Activated naive CD8-positive, alpha-beta T cell treated with anti-CD3 and anti-CD28 coated beads for 36 hours (primary cell): ENCODE measurements around the gene ST6GALNAC2. TPM values are rescaled to one million over a fixed set of nuclear protein-coding genes. Genes with fewer than 3 reads are reported as not detected.
A peak's percentile ranks its signal among the peaks of the same experiment; 100 is the strongest.
"Not testable (repeated sequence)": the region's sequence is repeated elsewhere in the genome, so short reads cannot be mapped to it uniquely, and the experiment has no call there.

ENCODE experiments used
- DNase-seq: peaks from one replicate; pipeline ENCODE4 v3.0.0; 2021
- H3K27ac Mint-ChIP-seq: one replicate; pipeline ENCODE4 v1.8.0; 2022; ENCODE audit warnings: mild to moderate bottlenecking, moderate library complexity, mixed read lengths
- H3K27me3 Mint-ChIP-seq: one replicate; pipeline ENCODE4 v1.8.0; 2022; ENCODE audit warnings: mild to moderate bottlenecking, mixed read lengths
- H3K36me3 Mint-ChIP-seq: one replicate; pipeline ENCODE4 v1.8.0; 2021; ENCODE audit warnings: mild to moderate bottlenecking, mixed read lengths
- H3K4me1 Mint-ChIP-seq: one replicate; pipeline ENCODE4 v1.8.0; 2021; ENCODE audit warnings: mixed read lengths
- H3K4me3 Mint-ChIP-seq: one replicate; pipeline ENCODE4 v1.8.0; 2022; ENCODE audit warnings: mild to moderate bottlenecking, moderate library complexity, mixed read lengths
- H3K9me3 Mint-ChIP-seq: one replicate; pipeline ENCODE4 v1.8.0; 2022; ENCODE audit warnings: mixed read lengths
- total RNA-seq, 2 experiments: library from RNA; stranded (reverse); gene quantifications; one replicate each; pipeline ENCODE4 v1.2.3, GENCODE V29; 2021

The ST6GALNAC2 gene
- total RNA-seq, 2 experiments from 2014 or later = not detected

GRCh38 chr17:76528156-76528527 is 57.5 kb downstream of the ST6GALNAC2 start:
- H3K36me3 Mint-ChIP-seq = no peaks in the 10 kb centered on the region
- peaks cover 26% of the 10 kb centered on the region for H3K4me1 Mint-ChIP-seq
- peak overlapping the region; percentile 72 for H3K27ac Mint-ChIP-seq
- no peaks in the 10 kb centered on the region for H3K27me3 Mint-ChIP-seq
- peak overlapping the region; percentile 63 for H3K4me3 Mint-ChIP-seq
- no peak for DNase-seq
- H3K9me3 Mint-ChIP-seq = no peaks in the 10 kb centered on the region

DNA sequence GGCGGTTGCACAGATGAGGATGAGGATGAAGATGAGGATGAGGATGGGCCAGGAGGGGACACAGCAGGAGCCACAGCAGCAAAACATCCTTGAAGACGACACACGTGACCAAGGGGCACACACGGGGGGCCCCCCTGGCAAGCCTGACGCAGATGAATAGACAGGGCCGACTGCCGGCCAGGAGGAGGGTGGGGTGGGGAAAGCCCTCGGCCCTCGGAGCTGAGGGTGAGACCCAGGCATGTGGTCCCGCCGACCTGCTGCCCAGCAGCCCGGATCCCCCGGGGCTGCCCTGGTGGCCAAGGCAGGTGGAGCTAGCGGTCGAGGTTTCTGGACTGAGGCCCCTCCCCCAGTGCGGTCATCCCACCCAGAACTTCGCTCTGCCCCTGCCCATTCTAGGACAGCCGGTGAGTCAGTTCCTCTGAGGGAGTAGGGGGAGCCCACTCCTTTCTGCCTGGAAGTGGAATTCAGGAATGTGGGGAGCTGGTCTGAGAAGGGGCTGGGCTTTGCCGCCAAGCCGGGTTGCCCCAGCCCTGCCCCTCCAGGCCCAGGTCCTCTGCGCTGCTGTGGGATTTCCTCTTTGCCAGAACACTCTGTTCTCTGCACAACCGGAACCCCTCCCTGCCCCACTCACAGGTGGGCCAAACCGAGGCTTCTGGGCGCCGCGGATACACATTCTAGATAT is 58.1 kb downstream of the ST6GALNAC2 start:
- H3K4me1 Mint-ChIP-seq = peaks cover 27% of the 10 kb centered on the region
- H3K9me3 Mint-ChIP-seq = no peaks in the 10 kb centered on the region
- peak; percentile 46 for DNase-seq
- H3K27me3 Mint-ChIP-seq = no peaks in the 10 kb centered on the region
- peak overlapping the region; percentile 2 for H3K27ac Mint-ChIP-seq
- peak overlapping the region; percentile 57 for H3K4me3 Mint-ChIP-seq
- H3K36me3 Mint-ChIP-seq = no peaks in the 10 kb centered on the region

- not testable (repeated sequence) for H3K27me3 Mint-ChIP-seq, H3K9me3 Mint-ChIP-seq, H3K36me3 Mint-ChIP-seq, DNase-seq
- Mint-ChIP-seq H3K27ac (peak overlapping the region; percentile 2), H3K4me1 (peaks cover 27% of the 10 kb centered on the region), H3K4me3 (peak overlapping the region; percentile 0)
Measured at GRCh38 chr17:76527016-76527415, 58.6 kb downstream of the ST6GALNAC2 start.

GRCh38 chr17:76525513-76525833 is 60.2 kb downstream of the ST6GALNAC2 start:
- H3K4me3 Mint-ChIP-seq, H3K27ac Mint-ChIP-seq, H3K27me3 Mint-ChIP-seq, DNase-seq, H3K9me3 Mint-ChIP-seq, H3K36me3 Mint-ChIP-seq: not testable (repeated sequence)
- H3K4me1 Mint-ChIP-seq = peaks cover 23% of the 10 kb centered on the region

GRCh38 chr17:76524598-76525512 is 60.8 kb downstream of the ST6GALNAC2 start:
- H3K36me3 Mint-ChIP-seq = no peaks in the 10 kb centered on the region
- peaks cover 18% of the 10 kb centered on the region for H3K4me1 Mint-ChIP-seq
- H3K27ac Mint-ChIP-seq = no peak overlapping the region
- H3K27me3 Mint-ChIP-seq = no peaks in the 10 kb centered on the region
- H3K9me3 Mint-ChIP-seq = no peaks in the 10 kb centered on the region
- H3K4me3 Mint-ChIP-seq = no peak overlapping the region
- no peak for DNase-seq

GRCh38 chr17:76523084-76524037 is 62.3 kb downstream of the ST6GALNAC2 start:
- H3K4me3 Mint-ChIP-seq = no peak overlapping the region
- H3K4me1 Mint-ChIP-seq = peaks cover 16% of the 10 kb centered on the region
- no peaks in the 10 kb centered on the region for H3K36me3 Mint-ChIP-seq
- no peaks in the 10 kb centered on the region for H3K27me3 Mint-ChIP-seq
- DNase-seq = peak; percentile 83
- no peaks in the 10 kb centered on the region for H3K9me3 Mint-ChIP-seq
- no peak overlapping the region for H3K27ac Mint-ChIP-seq

- H3K9me3 Mint-ChIP-seq, DNase-seq, H3K4me3 Mint-ChIP-seq, H3K27ac Mint-ChIP-seq, H3K27me3 Mint-ChIP-seq, H3K36me3 Mint-ChIP-seq: not testable (repeated sequence)
- peaks cover 14% of the 10 kb centered on the region for H3K4me1 Mint-ChIP-seq
Measured at GRCh38 chr17:76521683-76522082, 64.0 kb downstream of the ST6GALNAC2 start.

DNA sequence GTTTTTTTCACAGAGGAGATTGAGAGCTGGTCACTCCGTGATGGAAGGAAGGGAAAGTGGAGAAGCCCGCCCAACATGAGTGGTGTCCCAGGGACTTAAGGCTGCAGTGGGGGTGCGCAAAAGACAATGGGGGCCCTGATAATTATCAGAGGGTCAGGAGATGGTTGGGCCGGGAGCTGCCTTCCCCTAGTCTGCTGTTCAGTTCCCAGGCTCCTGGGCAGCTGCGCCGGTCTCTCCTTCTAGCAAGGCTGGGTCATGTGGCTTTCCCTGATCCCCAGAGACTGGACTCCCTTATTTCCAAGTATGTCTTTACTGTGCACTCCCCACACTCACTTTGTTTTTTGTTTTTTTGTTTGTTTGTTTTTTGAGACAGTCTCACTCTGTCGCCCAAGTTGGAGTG is 64.4 kb downstream of the ST6GALNAC2 start:
- Mint-ChIP-seq H3K4me3 (no peak overlapping the region), H3K9me3 (no peaks in the 10 kb centered on the region), H3K27me3 (no peaks in the 10 kb centered on the region), H3K4me1 (peaks cover 17% of the 10 kb centered on the region), H3K27ac (no peak overlapping the region), H3K36me3 (no peaks in the 10 kb centered on the region)
- no peak for DNase-seq

DNA sequence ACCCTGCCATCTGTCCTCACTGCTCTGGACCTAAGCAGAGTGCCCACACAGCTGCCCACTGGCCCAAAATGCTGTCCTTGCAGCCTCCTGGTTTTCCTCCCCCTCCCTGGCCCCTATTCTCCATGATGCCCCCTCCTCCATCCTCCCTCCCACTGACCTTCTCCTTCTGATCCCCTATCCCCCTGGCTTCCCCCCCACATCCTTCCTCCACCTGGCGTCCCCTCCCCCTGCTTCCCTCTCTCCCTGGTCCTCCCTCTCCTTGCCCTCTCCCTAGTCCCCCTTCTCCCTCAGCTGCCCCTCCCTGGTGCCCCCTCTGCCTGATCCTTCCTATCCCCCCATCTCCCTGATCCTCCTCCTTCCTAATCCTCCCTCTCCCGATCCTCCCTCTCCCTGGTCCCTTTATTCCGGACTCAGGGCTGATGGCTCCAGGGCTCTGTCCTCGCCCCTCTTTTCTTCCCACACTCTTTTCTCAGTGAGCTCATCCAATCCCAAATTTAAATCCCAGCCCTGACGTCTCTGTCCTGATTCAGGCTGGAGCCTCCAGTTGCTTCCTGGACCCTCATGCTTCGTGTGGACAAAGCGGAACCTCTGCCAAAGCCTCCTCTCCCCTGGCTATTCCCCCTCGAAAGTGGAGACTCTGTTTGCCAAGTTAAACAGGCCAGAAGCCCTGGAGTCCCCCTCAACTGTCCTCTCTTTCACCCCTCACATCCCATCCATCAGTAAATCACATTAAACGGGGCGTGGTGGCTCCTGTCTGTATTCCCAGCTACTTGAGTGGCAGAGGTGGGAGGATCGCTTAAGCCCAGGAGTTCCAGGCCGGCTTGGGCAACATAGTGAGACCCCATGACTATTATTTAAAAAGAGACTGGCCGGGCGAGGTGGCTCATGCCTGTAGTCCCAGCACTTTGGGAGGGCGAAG is 66.4 kb downstream of the ST6GALNAC2 start:
- H3K36me3 Mint-ChIP-seq = no peaks in the 10 kb centered on the region
- H3K27ac Mint-ChIP-seq = no peak overlapping the region
- no peak for DNase-seq
- H3K9me3 Mint-ChIP-seq = no peaks in the 10 kb centered on the region
- peaks cover 31% of the 10 kb centered on the region for H3K4me1 Mint-ChIP-seq
- no peak overlapping the region for H3K4me3 Mint-ChIP-seq
- no peaks in the 10 kb centered on the region for H3K27me3 Mint-ChIP-seq

DNA sequence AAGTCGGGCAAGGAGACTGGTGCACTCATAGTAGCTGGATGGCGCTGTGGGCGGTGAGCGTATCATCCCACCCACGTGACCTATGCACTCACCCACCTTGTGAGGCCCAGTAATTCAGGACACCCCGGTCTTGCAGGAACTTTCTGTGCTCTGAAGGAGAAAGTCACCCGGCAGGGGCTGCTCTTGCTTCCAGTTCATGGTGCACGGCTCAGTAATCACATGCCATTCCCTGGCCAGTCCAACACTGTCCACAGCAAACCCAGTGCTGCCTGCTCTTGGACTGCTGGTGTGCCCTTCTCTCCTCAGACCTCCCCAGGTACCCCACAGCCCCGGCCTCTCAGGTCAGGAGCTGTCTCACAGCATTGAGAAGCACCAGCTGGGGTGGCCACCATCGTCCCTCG is 68.0 kb downstream of the ST6GALNAC2 start:
- Mint-ChIP-seq H3K36me3 (no peaks in the 10 kb centered on the region), H3K9me3 (no peaks in the 10 kb centered on the region), H3K27me3 (no peaks in the 10 kb centered on the region), H3K4me3 (no peak overlapping the region), H3K4me1 (peaks cover 34% of the 10 kb centered on the region), H3K27ac (no peak overlapping the region)
- DNase-seq = no peak

Other genes with a start within 250 kb of the ST6GALNAC2 start
- 10 to 100 TPM; 30.9 to 31.3 TPM for gene PRPSAP1, start 231.9 kb downstream of the ST6GALNAC2 start, total RNA-seq
- 10 to 100 TPM; 10.9 to 12.0 TPM for gene SPHK1, start 201.3 kb downstream of the ST6GALNAC2 start, total RNA-seq
- 10 to 100 TPM; 37.7 to 38.4 TPM for gene UBE2O, start 132.7 kb downstream of the ST6GALNAC2 start, total RNA-seq
- gene AANAT, start 118.3 kb downstream of the ST6GALNAC2 start, total RNA-seq = under 1 TPM in 1 of 2 experiments, not detected in 1; 0.36 TPM
- 10 to 100 TPM; 20.7 to 22.2 TPM for gene RHBDF2, start 84.4 kb downstream of the ST6GALNAC2 start, total RNA-seq
- under 1 TPM; 0.33 to 0.62 TPM for gene CYGB, start 48.2 kb downstream of the ST6GALNAC2 start, total RNA-seq
- under 1 TPM; 0.36 to 0.66 TPM for gene PRCD, start 45.8 kb downstream of the ST6GALNAC2 start, total RNA-seq
- gene ST6GALNAC1, start 57.9 kb upstream of the ST6GALNAC2 start, total RNA-seq = not detected
- 10 to 100 TPM; 13.7 to 14.8 TPM for gene MXRA7, start 125.1 kb upstream of the ST6GALNAC2 start, total RNA-seq
- 10 to 100 TPM; 54.6 to 55.8 TPM for gene JMJD6, start 140.7 kb upstream of the ST6GALNAC2 start, total RNA-seq
- 10 to 100 TPM; 30.0 to 30.6 TPM for gene METTL23, start 141.0 kb upstream of the ST6GALNAC2 start, total RNA-seq
- 100 to 1,000 TPM; 549 to 571 TPM for gene SRSF2, start 151.5 kb upstream of the ST6GALNAC2 start, total RNA-seq
- 10 to 100 TPM; 14.4 to 16.0 TPM for gene MFSD11, start 152.3 kb upstream of the ST6GALNAC2 start, total RNA-seq